Measurements from ENCODE around the gene CCR5. TPM values are rescaled to one million over a fixed set of nuclear protein-coding genes. Genes with fewer than 3 reads are reported as not detected.

The CCR5 gene
- total and polyA plus RNA-seq, 2 of the 8 experiments (the other 6 are each of a cell fraction or from before 2014, with no cell fraction given) = not detected

DNA sequence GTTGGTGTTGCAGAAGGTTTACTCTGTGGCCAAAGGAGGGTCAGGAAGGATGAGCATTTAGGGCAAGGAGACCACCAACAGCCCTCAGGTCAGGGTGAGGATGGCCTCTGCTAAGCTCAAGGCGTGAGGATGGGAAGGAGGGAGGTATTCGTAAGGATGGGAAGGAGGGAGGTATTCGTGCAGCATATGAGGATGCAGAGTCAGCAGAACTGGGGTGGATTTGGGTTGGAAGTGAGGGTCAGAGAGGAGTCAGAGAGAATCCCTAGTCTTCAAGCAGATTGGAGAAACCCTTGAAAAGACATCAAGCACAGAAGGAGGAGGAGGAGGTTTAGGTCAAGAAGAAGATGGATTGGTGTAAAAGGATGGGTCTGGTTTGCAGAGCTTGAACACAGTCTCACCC, 4.0 kb downstream of the CCR5 start (continued):
- TF ChIP-seq BCL11A (IDR thresholded peaks at IDR 0.05; ENCODE audit: low read depth in 2 of 2, low read length in 2 of 2) (no peak), TCF12 (IDR thresholded peaks at IDR 0.05; ENCODE audit: low read depth, low read length) (no peak), EGR1 (IDR thresholded peaks at IDR 0.05; ENCODE audit: borderline replicate concordance, low read depth, low read length) (no peak), NANOG (IDR thresholded peaks at IDR 0.05; ENCODE audit: insufficient read depth, low read depth, low read length, poor library complexity, severe bottlenecking) (no peak)
- TF ChIP-seq, protein P1, sequence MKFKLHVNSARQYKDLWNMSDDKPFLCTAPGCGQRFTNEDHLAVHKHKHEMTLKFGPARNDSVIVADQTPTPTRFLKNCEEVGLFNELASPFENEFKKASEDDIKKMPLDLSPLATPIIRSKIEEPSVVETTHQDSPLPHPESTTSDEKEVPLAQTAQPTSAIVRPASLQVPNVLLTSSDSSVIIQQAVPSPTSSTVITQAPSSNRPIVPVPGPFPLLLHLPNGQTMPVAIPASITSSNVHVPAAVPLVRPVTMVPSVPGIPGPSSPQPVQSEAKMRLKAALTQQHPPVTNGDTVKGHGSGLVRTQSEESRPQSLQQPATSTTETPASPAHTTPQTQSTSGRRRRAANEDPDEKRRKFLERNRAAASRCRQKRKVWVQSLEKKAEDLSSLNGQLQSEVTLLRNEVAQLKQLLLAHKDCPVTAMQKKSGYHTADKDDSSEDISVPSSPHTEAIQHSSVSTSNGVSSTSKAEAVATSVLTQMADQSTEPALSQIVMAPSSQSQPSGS (IDR thresholded peaks at IDR 0.05; ENCODE audit: low read length) = no peak
